22Rv1 (cell line): ENCODE results near the gene CD44.

ENCODE experiments used
- ZFX ChIP-seq: fragments of 450-650 bp; IDR thresholded peaks from 2 replicates; pipeline ENCODE4 v1.6.1; 2017; ENCODE audit warnings: antibody characterized with exemption, borderline replicate concordance
- TF ChIP-seq, protein P1 (sequence below): fragments of 450-650 bp; IDR thresholded peaks from 2 replicates; pipeline ENCODE4 v1.5.1; 2017; ENCODE audit warnings: mild to moderate bottlenecking

GRCh38 chr11:35136311-35136710 lies 2.7 kb upstream of the CD44 start:
- TF ChIP-seq, protein P1, sequence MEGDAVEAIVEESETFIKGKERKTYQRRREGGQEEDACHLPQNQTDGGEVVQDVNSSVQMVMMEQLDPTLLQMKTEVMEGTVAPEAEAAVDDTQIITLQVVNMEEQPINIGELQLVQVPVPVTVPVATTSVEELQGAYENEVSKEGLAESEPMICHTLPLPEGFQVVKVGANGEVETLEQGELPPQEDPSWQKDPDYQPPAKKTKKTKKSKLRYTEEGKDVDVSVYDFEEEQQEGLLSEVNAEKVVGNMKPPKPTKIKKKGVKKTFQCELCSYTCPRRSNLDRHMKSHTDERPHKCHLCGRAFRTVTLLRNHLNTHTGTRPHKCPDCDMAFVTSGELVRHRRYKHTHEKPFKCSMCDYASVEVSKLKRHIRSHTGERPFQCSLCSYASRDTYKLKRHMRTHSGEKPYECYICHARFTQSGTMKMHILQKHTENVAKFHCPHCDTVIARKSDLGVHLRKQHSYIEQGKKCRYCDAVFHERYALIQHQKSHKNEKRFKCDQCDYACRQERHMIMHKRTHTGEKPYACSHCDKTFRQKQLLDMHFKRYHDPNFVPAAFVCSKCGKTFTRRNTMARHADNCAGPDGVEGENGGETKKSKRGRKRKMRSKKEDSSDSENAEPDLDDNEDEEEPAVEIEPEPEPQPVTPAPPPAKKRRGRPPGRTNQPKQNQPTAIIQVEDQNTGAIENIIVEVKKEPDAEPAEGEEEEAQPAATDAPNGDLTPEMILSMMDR: no peak
- no peak for TF ChIP-seq ZFX
